ENCODE data around the gene PABPC3.

- TF ChIP-seq POLR2A (IDR thresholded peaks at IDR 0.05; ENCODE audit: low read length): no peak
- no peak for TF ChIP-seq GATA1 (IDR thresholded peaks at IDR 0.05; ENCODE audit: low read depth, low read length)
Observed at GRCh38 chr13:25067064-25067463, 28.9 kb upstream of the PABPC3 start.
